ENCODE measurements around the gene METTL1. TPM values are rescaled to one million over a fixed set of nuclear protein-coding genes. Genes with fewer than 3 reads are reported as not detected.

Gene METTL1
- total RNA-seq, 1 donor from 2014 or later, result 6.8 TPM

- peaks cover 23% of the 10 kb centered on the region for H3K36me3 ChIP-seq
- peak overlapping the region; percentile 82 for H3K4me3 ChIP-seq
- peak overlapping the region; percentile 71 for H3K27ac ChIP-seq (replicated peaks)
- TF ChIP-seq, protein P1, sequence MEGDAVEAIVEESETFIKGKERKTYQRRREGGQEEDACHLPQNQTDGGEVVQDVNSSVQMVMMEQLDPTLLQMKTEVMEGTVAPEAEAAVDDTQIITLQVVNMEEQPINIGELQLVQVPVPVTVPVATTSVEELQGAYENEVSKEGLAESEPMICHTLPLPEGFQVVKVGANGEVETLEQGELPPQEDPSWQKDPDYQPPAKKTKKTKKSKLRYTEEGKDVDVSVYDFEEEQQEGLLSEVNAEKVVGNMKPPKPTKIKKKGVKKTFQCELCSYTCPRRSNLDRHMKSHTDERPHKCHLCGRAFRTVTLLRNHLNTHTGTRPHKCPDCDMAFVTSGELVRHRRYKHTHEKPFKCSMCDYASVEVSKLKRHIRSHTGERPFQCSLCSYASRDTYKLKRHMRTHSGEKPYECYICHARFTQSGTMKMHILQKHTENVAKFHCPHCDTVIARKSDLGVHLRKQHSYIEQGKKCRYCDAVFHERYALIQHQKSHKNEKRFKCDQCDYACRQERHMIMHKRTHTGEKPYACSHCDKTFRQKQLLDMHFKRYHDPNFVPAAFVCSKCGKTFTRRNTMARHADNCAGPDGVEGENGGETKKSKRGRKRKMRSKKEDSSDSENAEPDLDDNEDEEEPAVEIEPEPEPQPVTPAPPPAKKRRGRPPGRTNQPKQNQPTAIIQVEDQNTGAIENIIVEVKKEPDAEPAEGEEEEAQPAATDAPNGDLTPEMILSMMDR (IDR thresholded peaks at IDR 0.05; ENCODE audit: borderline replicate concordance), result no peak
- peak; percentile 28 for DNase-seq
- intact Hi-C loops (cut with micrococcal nuclease), result no loop called here
- peaks cover 50% of the 10 kb centered on the region for H3K4me1 ChIP-seq
- H3K27me3 ChIP-seq (ENCODE audit: low read depth), result no peaks in the 10 kb centered on the region
- H3K9me3 ChIP-seq (replicated peaks), result no peaks in the 10 kb centered on the region
Measured at GRCh38 chr12:57755454-57756372, 16.2 kb downstream of the METTL1 start.

DNA sequence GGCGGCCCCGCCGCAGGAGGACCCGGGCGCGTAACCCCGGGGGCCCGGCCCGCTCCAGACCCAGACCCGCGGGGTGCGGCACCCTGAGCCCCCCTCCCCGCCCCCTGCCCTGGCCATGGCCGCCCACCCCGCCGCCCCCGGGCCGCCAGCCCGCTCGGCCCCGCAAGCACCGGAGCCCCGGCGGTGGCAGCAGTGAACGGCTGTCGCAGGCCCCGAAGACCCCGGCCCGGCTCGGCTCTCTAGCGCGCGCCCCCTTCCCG, 16.8 kb downstream of the METTL1 start:
- no peaks in the 10 kb centered on the region for H3K27me3 ChIP-seq (ENCODE audit: low read depth)
- peak overlapping the region; percentile 71 for H3K27ac ChIP-seq (replicated peaks)
- H3K4me3 ChIP-seq, result peak overlapping the region; percentile 82
- H3K9me3 ChIP-seq (replicated peaks), result no peaks in the 10 kb centered on the region
- intact Hi-C loops (cut with micrococcal nuclease), result no loop called here
- peaks cover 53% of the 10 kb centered on the region for H3K4me1 ChIP-seq
- TF ChIP-seq, protein P1 (IDR thresholded peaks at IDR 0.05; ENCODE audit: borderline replicate concordance), result no peak
- peaks cover 29% of the 10 kb centered on the region for H3K36me3 ChIP-seq
- DNase-seq, result no peak

DNA sequence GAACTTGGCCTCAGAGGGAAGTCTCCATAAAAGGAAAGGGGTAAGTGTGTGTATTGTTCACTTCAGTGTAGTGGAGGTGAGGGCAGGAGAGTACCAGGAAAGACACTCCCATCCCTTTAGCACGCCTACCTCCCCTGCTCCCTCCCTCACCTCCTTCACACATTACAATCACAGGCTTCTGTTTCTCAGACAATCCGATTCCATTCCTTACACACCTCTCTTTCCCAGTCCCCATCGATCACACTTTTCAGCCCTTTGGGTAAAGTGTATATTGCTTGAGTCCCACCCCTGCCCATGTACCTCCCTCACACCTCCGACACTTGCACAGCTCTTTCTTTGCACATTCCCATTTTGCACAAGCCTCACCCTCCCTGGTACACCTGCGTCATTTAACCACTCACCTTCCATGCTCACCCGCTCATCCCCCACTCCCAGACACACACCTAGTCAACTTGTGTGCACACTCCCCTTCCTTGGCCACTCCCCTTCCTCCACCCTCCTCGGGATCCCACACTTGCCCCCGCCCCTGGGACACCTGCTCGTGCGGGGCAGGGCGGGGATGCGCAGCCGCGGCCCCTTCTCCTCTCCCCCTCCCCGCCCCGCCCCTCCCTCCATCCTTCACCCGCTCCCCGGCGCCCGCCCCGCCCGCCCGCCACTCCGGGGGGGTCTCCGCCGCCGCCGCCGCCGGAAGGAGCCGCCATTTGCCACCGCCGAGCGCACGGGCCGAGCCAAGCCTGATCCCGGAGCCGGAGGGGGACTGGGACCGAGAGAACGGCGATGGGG, 17.3 kb downstream of the METTL1 start, which contains the start of gene MARCHF9:
TSS of gene MARCHF9 (plus strand) at position 693 of the 783 bp plus-strand sequence. CDS start 426 bp downstream, outside the sequence.
- Histone ChIP-seq H3K4me1 (peaks cover 53% of the 10 kb centered on the region), H3K27ac (replicated peaks) (peak within 1 kb of the TSS; percentile 71), H3K4me3 (peak within 1 kb of the TSS; percentile 82), H3K27me3 (ENCODE audit: low read depth) (no peaks in the 10 kb centered on the region), H3K36me3 (peaks cover 34% of the 10 kb centered on the region), H3K9me3 (replicated peaks) (no peaks in the 10 kb centered on the region)
- DNase-seq, result peak; percentile 59
- TF ChIP-seq, protein P1 (IDR thresholded peaks at IDR 0.05; ENCODE audit: borderline replicate concordance), result no peak
- intact Hi-C loops (cut with micrococcal nuclease), result no loop called here

- H3K4me3 ChIP-seq, result no peak overlapping the region
- intact Hi-C loops (cut with micrococcal nuclease), result no loop called here
- no peaks in the 10 kb centered on the region for H3K27me3 ChIP-seq (ENCODE audit: low read depth)
- DNase-seq, result no peak
- H3K27ac ChIP-seq (replicated peaks), result peak overlapping the region; percentile 22
- H3K36me3 ChIP-seq, result peaks cover 37% of the 10 kb centered on the region
- TF ChIP-seq, protein P1 (IDR thresholded peaks at IDR 0.05; ENCODE audit: borderline replicate concordance), result no peak
- peaks cover 53% of the 10 kb centered on the region for H3K4me1 ChIP-seq
- no peaks in the 10 kb centered on the region for H3K9me3 ChIP-seq (replicated peaks)
Measured at GRCh38 chr12:57753756-57754337, 18.1 kb downstream of the METTL1 start.

- Histone ChIP-seq H3K4me3 (peak overlapping the region; percentile 81), H3K36me3 (peaks cover 37% of the 10 kb centered on the region), H3K27ac (replicated peaks) (peak overlapping the region; percentile 92), H3K27me3 (ENCODE audit: low read depth) (no peaks in the 10 kb centered on the region), H3K9me3 (replicated peaks) (no peaks in the 10 kb centered on the region), H3K4me1 (peaks cover 53% of the 10 kb centered on the region)
- DNase-seq, result no peak
- TF ChIP-seq, protein P1 (IDR thresholded peaks at IDR 0.05; ENCODE audit: borderline replicate concordance), result no peak
- intact Hi-C loops (cut with micrococcal nuclease), result no loop called here
Measured at GRCh38 chr12:57752668-57753000, 19.3 kb downstream of the METTL1 start.
